Measurements from ENCODE around the gene LYST. TPM values are rescaled to one million over a fixed set of nuclear protein-coding genes. Genes with fewer than 3 reads are reported as not detected.

LYST gene
- total RNA-seq, 4 donors from 2014 or later: 22.8 to 46.7 (median 32.1) TPM

- Histone ChIP-seq H3K4me1 (peaks cover 5 to 10% (median 7%) of the 10 kb centered on the region in 4 donors), H3K27me3 (no peaks in the 10 kb centered on the region), H3K9me3 (no peaks in the 10 kb centered on the region), H3K4me3 (no peak overlapping the region), H3K27ac (no peak overlapping the region), H3K36me3 (no peaks in the 10 kb centered on the region)
- no peak for DNase-seq
- WGBS, 2 donors (ENCODE audit: low coverage in 1 of 2): 78 to 80% methylated on average over 1 to 2 of the region's 2 CpGs
- intact Hi-C loops (cut with DNase I; ENCODE audit: low total_unique reads): no loop called here
- TF ChIP-seq CTCF (IDR thresholded peaks at IDR 0.05) (no peak), EP300 (IDR thresholded peaks at IDR 0.05; ENCODE audit: low read depth) (no peak), POLR2AphosphoS5 (IDR thresholded peaks at IDR 0.05) (no peak), POLR2A (IDR thresholded peaks at IDR 0.05) (no peak)
- in situ Hi-C loops (cut with MboI; ENCODE audit: low pct_ligation_motif_present in 1 of 4, low pct_unique_long_range_greater_than_20kb in 1 of 4, low sequenced_read_pairs in 3 of 4): no loop called here
These were observed 34.8 kb upstream of the LYST start for GRCh38 chr1:235901461-235901860.

DNA sequence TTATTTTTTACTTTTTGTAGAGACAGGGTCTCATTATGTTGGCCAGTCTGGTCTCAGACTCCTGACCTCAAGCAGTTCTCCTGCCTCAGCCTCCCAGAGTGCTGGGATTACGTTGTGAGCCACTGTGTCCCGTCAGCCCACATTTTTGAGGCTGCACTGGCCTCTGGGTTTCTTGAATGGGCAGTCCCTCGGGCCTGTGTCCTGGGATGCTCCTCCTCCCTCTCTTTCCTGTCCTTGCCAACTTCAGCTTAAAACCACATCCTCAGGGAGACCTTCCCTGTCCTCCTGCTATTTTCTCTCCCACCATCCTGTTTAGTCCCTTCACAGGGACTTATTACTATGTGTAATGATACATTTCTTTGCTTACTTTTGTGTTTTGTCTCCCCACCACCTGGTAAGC, 31.4 kb upstream of the LYST start:
- no peak for DNase-seq
- no peaks in the 10 kb centered on the region for H3K27me3 ChIP-seq
- TF ChIP-seq POLR2AphosphoS5 (IDR thresholded peaks at IDR 0.05) (no peak), EP300 (IDR thresholded peaks at IDR 0.05; ENCODE audit: low read depth) (no peak), CTCF (IDR thresholded peaks at IDR 0.05) (no peak), POLR2A (IDR thresholded peaks at IDR 0.05) (no peak)
- intact Hi-C loops (cut with DNase I; ENCODE audit: low total_unique reads): no loop called here
- no peaks in the 10 kb centered on the region for H3K9me3 ChIP-seq
- no peak overlapping the region for H3K27ac ChIP-seq
- peaks cover 0 to 11% (median 8%) of the 10 kb centered on the region in 4 donors for H3K4me1 ChIP-seq
- no peaks in the 10 kb centered on the region for H3K36me3 ChIP-seq
- WGBS, 2 donors (ENCODE audit: low coverage in 1 of 2): 40 to 72% methylated on average over 1 to 3 of the region's 3 CpGs
- in situ Hi-C loops (cut with MboI; ENCODE audit: low pct_ligation_motif_present in 1 of 4, low pct_unique_long_range_greater_than_20kb in 1 of 4, low sequenced_read_pairs in 3 of 4): no loop called here
- no peak overlapping the region for H3K4me3 ChIP-seq

GRCh38 chr1:235893840-235894239, 27.1 kb upstream of the LYST start:
- TF ChIP-seq POLR2A (IDR thresholded peaks at IDR 0.05) (no peak), CTCF (IDR thresholded peaks at IDR 0.05) (no peak), POLR2AphosphoS5 (IDR thresholded peaks at IDR 0.05) (no peak), EP300 (IDR thresholded peaks at IDR 0.05; ENCODE audit: low read depth) (no peak)
- 56 to 64% methylated on average over 2 of the region's 2 CpGs for WGBS, 2 donors (ENCODE audit: low coverage in 1 of 2)
- intact Hi-C loops (cut with DNase I; ENCODE audit: low total_unique reads) (no loop called here), in situ Hi-C loops (cut with MboI; ENCODE audit: low pct_ligation_motif_present in 1 of 4, low pct_unique_long_range_greater_than_20kb in 1 of 4, low sequenced_read_pairs in 3 of 4) (no loop called here)
- H3K9me3 ChIP-seq: no peaks in the 10 kb centered on the region
- H3K4me1 ChIP-seq: peaks cover 0 to 18% (median 8%) of the 10 kb centered on the region in 4 donors
- no peak overlapping the region for H3K4me3 ChIP-seq
- DNase-seq: peak; percentile 37
- H3K27me3 ChIP-seq: no peaks in the 10 kb centered on the region
- no peaks in the 10 kb centered on the region for H3K36me3 ChIP-seq
- H3K27ac ChIP-seq: peak overlapping the region in 1 of 4 donors; percentile 22

- WGBS, 2 donors (ENCODE audit: low coverage in 1 of 2): 83 to 84% methylated on average over 2 to 5 of the region's 5 CpGs
- TF ChIP-seq POLR2A (IDR thresholded peaks at IDR 0.05) (no peak), POLR2AphosphoS5 (IDR thresholded peaks at IDR 0.05) (no peak), CTCF (IDR thresholded peaks at IDR 0.05) (no peak), EP300 (IDR thresholded peaks at IDR 0.05; ENCODE audit: low read depth) (no peak)
- H3K4me3 ChIP-seq: no peak overlapping the region
- in situ Hi-C loops (cut with MboI; ENCODE audit: low pct_ligation_motif_present in 1 of 4, low pct_unique_long_range_greater_than_20kb in 1 of 4, low sequenced_read_pairs in 3 of 4): no loop called here
- DNase-seq: no peak
- H3K27me3 ChIP-seq: no peaks in the 10 kb centered on the region
- intact Hi-C loops (cut with DNase I; ENCODE audit: low total_unique reads): no loop called here
- H3K9me3 ChIP-seq: no peaks in the 10 kb centered on the region
- H3K27ac ChIP-seq: no peak overlapping the region
- no peaks in the 10 kb centered on the region for H3K36me3 ChIP-seq
- H3K4me1 ChIP-seq: peaks cover 0 to 18% (median 8%) of the 10 kb centered on the region in 4 donors
These were observed 26.2 kb upstream of the LYST start for GRCh38 chr1:235892734-235893413.
